ENCODE measurements around the gene ERBB2. TPM values are rescaled to one million over a fixed set of nuclear protein-coding genes. Genes with fewer than 3 reads are reported as not detected.
A peak's percentile ranks its signal among the peaks of the same experiment; 100 is the strongest.

ERBB2 gene
- total and polyA plus RNA-seq, 9 of the 15 experiments (the other 6 are each of a cell fraction or from before 2014, with no cell fraction given), result 0.74 to 5.6 (median 3.3) TPM

GRCh38 chr17:39722965-39723848 is 23.3 kb downstream of the ERBB2 start (continued):
- TF ChIP-seq ZNF217 (CRISPR knock-in tag; IDR thresholded peaks at IDR 0.05), result no peak
- peak; percentile 66 for TF ChIP-seq EGR1 (conservative IDR thresholded peaks at IDR 0.05)
- TF ChIP-seq ZKSCAN8 (CRISPR knock-in tag; IDR thresholded peaks at IDR 0.05), result no peak
- no peak for TF ChIP-seq TFE3 (CRISPR knock-in tag; IDR thresholded peaks at IDR 0.05)
- TF ChIP-seq ZNF398 (CRISPR knock-in tag; IDR thresholded peaks at IDR 0.05), result no peak
- TF ChIP-seq ZSCAN29 (IDR thresholded peaks at IDR 0.05), result peak; percentile 98
- no peak for TF ChIP-seq JUNB (CRISPR knock-in tag; conservative IDR thresholded peaks at IDR 0.05)
- no peak for TF ChIP-seq E2F3 (CRISPR knock-in tag; IDR thresholded peaks at IDR 0.05)
- TF ChIP-seq FOXJ2 (tag; IDR thresholded peaks at IDR 0.05), result no peak
- 0 out of 2 replicates have a peak, but pooled peaks have one; percentile 31 for TF ChIP-seq ETV1 (tag; conservative IDR thresholded peaks at IDR 0.05; ENCODE audit: low read depth)
- TF ChIP-seq ZBTB26 (CRISPR knock-in tag; IDR thresholded peaks at IDR 0.05), result peak; percentile 27; the same call in 1 of the 2 replicates
- no peak for TF ChIP-seq GTF3C2 (IDR thresholded peaks at IDR 0.05; ENCODE audit: borderline replicate concordance, extremely low read depth, insufficient read length)
- 0 out of 2 replicates have a peak, but pooled peaks have one; percentile 30 for TF ChIP-seq CXXC5 (CRISPR knock-in tag; IDR thresholded peaks at IDR 0.05)
- TF ChIP-seq ZFX (CRISPR knock-in tag; IDR thresholded peaks at IDR 0.05), result no peak
- no peak for TF ChIP-seq NBN (IDR thresholded peaks at IDR 0.05; ENCODE audit: low read depth)
- TF ChIP-seq MAZ (CRISPR knock-in tag; conservative IDR thresholded peaks at IDR 0.05 in 1 of 2, IDR thresholded peaks at IDR 0.05 in 1 of 2), result peak; percentile 38 to 77; a peak in 2 of 4 replicates
- no peak for TF ChIP-seq HDAC8 (tag; IDR thresholded peaks at IDR 0.05)
- no peak for TF ChIP-seq DDX20 (tag; IDR thresholded peaks at IDR 0.05; ENCODE audit: low read depth)
- TF ChIP-seq HCFC1 (IDR thresholded peaks at IDR 0.05; ENCODE audit: low read depth, low read length), result no peak
- no peak for TF ChIP-seq SIN3B (IDR thresholded peaks at IDR 0.05; ENCODE audit: low read depth)
- TF ChIP-seq MCM2 (IDR thresholded peaks at IDR 0.05; ENCODE audit: low read depth), result no peak
